HepG2 (cell line): Measurements from ENCODE around the gene TP53TG5. TPM values are rescaled to one million over a fixed set of nuclear protein-coding genes. Genes with fewer than 3 reads are reported as not detected.
A peak's percentile ranks its signal among the peaks of the same experiment; 100 is the strongest.

ENCODE experiments used
- DRAP1 ChIP-seq: IDR thresholded peaks from 2 replicates; pipeline ENCODE4 v1.6.1; 2016; ENCODE audit warnings: missing genetic modification reagents, missing compliant biosample characterization
- ERF ChIP-seq: IDR thresholded peaks from 2 replicates; pipeline ENCODE4 v1.6.1; 2018; ENCODE audit warnings: missing biosample characterization, missing genetic modification reagents
- ETV5 ChIP-seq: IDR thresholded peaks from 2 replicates; pipeline ENCODE4 v1.6.1; 2018; ENCODE audit warnings: missing biosample characterization, missing genetic modification reagents, inconsistent platforms, borderline replicate concordance
- HNRNPLL ChIP-seq: fragments of 200-400 bp; formaldehyde crosslinking; IDR thresholded peaks from 2 replicates; pipeline ENCODE4 v1.6.1; 2017; ENCODE audit warnings: mild to moderate bottlenecking, low read depth, low read length; ENCODE audit not compliant: poor library complexity, severe bottlenecking
- JDP2 ChIP-seq: sonication (generic); formaldehyde crosslinking; IDR thresholded peaks from 2 replicates; pipeline ENCODE4 v1.8.1; 2022; ENCODE audit warnings: missing genetic modification reagents, borderline replicate concordance
- KLF15 ChIP-seq: sonication (generic); formaldehyde crosslinking; IDR thresholded peaks from 2 replicates; pipeline ENCODE4 v1.8.1; 2023; ENCODE audit warnings: borderline replicate concordance, mild to moderate bottlenecking, inconsistent platforms, missing genetic modification reagents, mixed read lengths
- MTA1 ChIP-seq: sonication (generic); formaldehyde crosslinking; IDR thresholded peaks from 2 replicates; pipeline ENCODE4 v1.4.0; 2020; ENCODE audit warnings: missing genetic modification reagents, mild to moderate bottlenecking, borderline replicate concordance
- MTERF4 ChIP-seq: sonication (generic); formaldehyde crosslinking; IDR thresholded peaks from 2 replicates; pipeline ENCODE4 v1.8.0; 2023; ENCODE audit warnings: mild to moderate bottlenecking, missing genetic modification reagents
- NR2F6 ChIP-seq, 2 experiments: IDR thresholded peaks; 2 replicates each; pipeline ENCODE4 v1.6.1; 2016; ENCODE audit warnings: antibody characterized with exemption in 1 of 2, mild to moderate bottlenecking in 1 of 2
- PITX1 ChIP-seq: sonication (generic); formaldehyde crosslinking; IDR thresholded peaks from 2 replicates; pipeline ENCODE4 v1.5.1; 2020; ENCODE audit warnings: mild to moderate bottlenecking, missing genetic modification reagents
- PRMT3 ChIP-seq: sonication (generic); formaldehyde crosslinking; IDR thresholded peaks from 2 replicates; pipeline ENCODE4 v1.8.1; 2022; ENCODE audit warnings: low read depth, mild to moderate bottlenecking, moderate library complexity, missing genetic modification reagents, borderline replicate concordance
- RFX3 ChIP-seq: IDR thresholded peaks from 2 replicates; pipeline ENCODE4 v1.6.1; 2016; ENCODE audit warnings: missing biosample characterization, missing genetic modification reagents
- ZBTB40 ChIP-seq, 2 experiments: fragments of 450-650 bp in 1 of 2; sonication (generic) in 1 of 2; formaldehyde crosslinking in 1 of 2; IDR thresholded peaks; 2 replicates each; pipeline versions ENCODE4 v1.6.1 to v1.8.0; 2016 to 2022; ENCODE audit warnings: antibody characterized with exemption in 1 of 2, mild to moderate bottlenecking in 1 of 2, missing genetic modification reagents in 1 of 2
- ZNF224 ChIP-seq: sonication (generic); formaldehyde crosslinking; IDR thresholded peaks from 2 replicates; pipeline ENCODE4 v1.5.0; 2020; ENCODE audit warnings: mild to moderate bottlenecking, missing genetic modification reagents
- ZNF343 ChIP-seq: sonication (generic); formaldehyde crosslinking; IDR thresholded peaks from 2 replicates; pipeline ENCODE4 v1.4.0; 2020; ENCODE audit warnings: mild to moderate bottlenecking, missing genetic modification reagents
- ZNF703 ChIP-seq: sonication (generic); formaldehyde crosslinking; IDR thresholded peaks from 2 replicates; pipeline ENCODE4 v1.5.1; 2020; ENCODE audit warnings: missing genetic modification reagents, mild to moderate bottlenecking, moderate library complexity, borderline replicate concordance
- ZNF761 ChIP-seq: sonication (generic); formaldehyde crosslinking; conservative IDR thresholded peaks from 2 replicates; pipeline ENCODE4 v1.4.0; 2020; ENCODE audit warnings: mild to moderate bottlenecking, missing genetic modification reagents
- polyA plus RNA-seq, 8 experiments: library from polyadenylated mRNA; depleted of rRNA in 3 of 8; stranded (reverse) in 7 of 8; unstranded in 1 of 8; fragments of >200 nt; fragmentation: Illumina TruSeq in 4 of 8; extraction: Trizol in 4 of 8; gene quantifications; 2 replicates each; pipeline versions ENCODE4 v1.2.1 to v1.2.3, GENCODE V29; 2011 to 2016; ENCODE audit warnings: low read depth in 4 of 8, missing spikeins in 1 of 8, mixed read lengths in 1 of 8; ENCODE audit not compliant: insufficient read depth in 1 of 8
- total RNA-seq, 5 experiments: library from RNA; depleted of rRNA; stranded (reverse); fragments of >200 nt; fragmentation: Illumina TruSeq; extraction: Trizol; gene quantifications; 2 replicates each; pipeline ENCODE4 v1.2.3, GENCODE V29; 2016; ENCODE audit warnings: low read depth in 1 of 5

The TP53TG5 gene
- total and polyA plus RNA-seq, 2 of the 13 experiments (the other 11 are each of a cell fraction or from before 2014, with no cell fraction given), result 0.11 TPM; not detected in 1

GRCh38 chr20:45347936-45348778 is 30.0 kb downstream of the TP53TG5 start, which contains the start of gene SDC4 (continued):
- TF ChIP-seq MTERF4 (peak; percentile 61; the same call in 1 of the 2 replicates), PRMT3 (CRISPR knock-in tag) (peak; percentile 91), JDP2 (CRISPR knock-in tag) (no peak), HNRNPLL (no peak), KLF15 (CRISPR knock-in tag) (peak; percentile 88; the same call in 1 of the 2 replicates), NR2F6 (IDR thresholded peaks at IDR 0.05) (no peak), NR2F6 (CRISPR knock-in tag; IDR thresholded peaks at IDR 0.05) (0 out of 2 replicates have a peak, but pooled peaks have one; percentile 19), ZNF761 (peak; percentile 65; the same call in 1 of the 2 replicates), MTA1 (CRISPR knock-in tag) (peak; percentile 93; the same call in 1 of the 2 replicates), ZBTB40 (IDR thresholded peaks at IDR 0.05) (no peak), ZBTB40 (CRISPR knock-in tag; IDR thresholded peaks at IDR 0.05) (peak; percentile 59; the same call in 1 of the 2 replicates), DRAP1 (CRISPR knock-in tag) (peak; percentile 79), ZNF224 (CRISPR knock-in tag) (peak; percentile 62; the same call in 1 of the 2 replicates), PITX1 (peak; percentile 85; the same call in 1 of the 2 replicates), ERF (CRISPR knock-in tag) (peak; percentile 82), ZNF703 (CRISPR knock-in tag) (0 out of 2 replicates have a peak, but pooled peaks have one; percentile 44), ZNF343 (peak; percentile 76; the same call in 1 of the 2 replicates), ETV5 (CRISPR knock-in tag) (peak; percentile 20; the same call in 1 of the 2 replicates), RFX3 (CRISPR knock-in tag) (no peak)
